H1 (cell line): ENCODE results near the gene RPL38. TPM values are rescaled to one million over a fixed set of nuclear protein-coding genes. Genes with fewer than 3 reads are reported as not detected.

Experiments used
- CREB1 ChIP-seq: IDR thresholded peaks from 2 replicates; pipeline ENCODE4 v1.6.1; 2012; ENCODE audit warnings: inconsistent platforms
- GTF2F1 ChIP-seq: IDR thresholded peaks from 2 replicates; pipeline ENCODE4 v1.6.1; 2012; ENCODE audit warnings: low read depth, low read length, improper control_type of control experiment, borderline replicate concordance
- NANOG ChIP-seq: IDR thresholded peaks from 2 replicates; pipeline ENCODE4 v1.6.1; 2011; ENCODE audit warnings: low read length, low read depth, mild to moderate bottlenecking, inconsistent platforms; ENCODE audit not compliant: insufficient read depth, poor library complexity, severe bottlenecking
- RNF2 ChIP-seq: fragments of 200-900, 300-1000 bp; sonication (generic); IDR thresholded peaks from 2 replicates; pipeline ENCODE4 v1.7.1; 2016; ENCODE audit warnings: borderline replicate concordance, low read depth, mild to moderate bottlenecking, antibody characterized with exemption, low read length; ENCODE audit not compliant: poor library complexity, severe bottlenecking; ENCODE audit errors: missing control alignments
- SIN3A ChIP-seq, 2 experiments: IDR thresholded peaks in 1 of 2; conservative IDR thresholded peaks in 1 of 2; 2 replicates each; pipeline ENCODE4 v1.6.1; 2011 to 2012; ENCODE audit warnings: low read length in 2 of 2, improper control_type of control experiment in 1 of 2, low read depth in 1 of 2, mild to moderate bottlenecking in 1 of 2
- TAF1 ChIP-seq: IDR thresholded peaks from 2 replicates; pipeline ENCODE4 v1.6.1; 2011; ENCODE audit warnings: mild to moderate bottlenecking, low read depth, low read length
- TBP ChIP-seq: IDR thresholded peaks from 2 replicates; pipeline ENCODE4 v1.6.1; 2011; ENCODE audit warnings: low read depth, low read length, improper control_type of control experiment
- TCF12 ChIP-seq: IDR thresholded peaks from 2 replicates; pipeline ENCODE4 v1.6.1; 2011; ENCODE audit warnings: low read depth, mild to moderate bottlenecking, low read length
- polyA plus RNA-seq, 7 experiments: library from polyadenylated mRNA; depleted of rRNA in 3 of 7; stranded (reverse) in 5 of 7; unstranded in 2 of 7; fragments of >200 nt in 5 of 7; fragments of 200-250 nt in 2 of 7; gene quantifications; 1 replicate in 5 of 7; 2 replicates in 1 of 7; 4 replicates in 1 of 7; pipeline versions ENCODE4 v1.2.1 to v1.2.3, GENCODE V29; 2011 to 2013; ENCODE audit warnings: missing spikeins in 2 of 7, mixed read lengths in 2 of 7
- total RNA-seq: library from RNA; stranded (reverse); fragmentation: NEBNext Ultra II Directional; extraction: Animal tissue kit (Norgen Biotek cat#: 25700); gene quantifications from 2 replicates; pipeline ENCODE4 v1.2.1, GENCODE V29; 2021
- TF ChIP-seq, protein P1 (sequence below): IDR thresholded peaks from 2 replicates; pipeline ENCODE4 v1.6.1; 2012; ENCODE audit warnings: low read length, inconsistent platforms

Gene RPL38
- total and polyA plus RNA-seq, 2 of the 8 experiments (the other 6 are each of a cell fraction or from before 2014, with no cell fraction given), result 412 to 1,195 TPM

DNA sequence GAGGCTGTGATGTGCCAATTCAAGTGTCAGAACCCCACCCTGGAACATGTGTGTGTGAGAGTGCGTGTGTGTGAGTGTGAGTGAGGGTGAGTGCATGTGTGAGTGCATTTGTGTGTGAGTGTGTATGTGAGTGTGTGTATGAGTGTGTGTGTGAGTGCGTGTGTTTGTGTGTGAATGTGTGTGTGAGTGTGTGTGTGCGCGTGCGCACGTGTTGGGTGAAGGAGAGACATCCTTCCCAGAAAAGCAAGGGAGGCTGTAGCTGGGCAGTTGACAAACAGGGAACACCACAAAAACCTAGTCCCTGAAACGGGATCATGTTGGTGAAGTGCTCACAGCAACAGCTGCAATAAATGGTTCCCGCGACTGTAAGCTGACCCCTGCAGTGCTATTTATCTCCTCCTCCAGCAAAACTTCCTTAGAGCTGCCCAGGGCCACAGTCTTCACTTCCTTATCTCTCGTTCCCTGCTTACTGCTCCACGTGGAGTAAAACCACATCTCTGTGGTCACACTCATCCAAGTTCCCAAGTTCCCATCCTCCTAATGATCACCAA is 40.1 kb upstream of the RPL38 start (continued):
- TF ChIP-seq, protein P1, sequence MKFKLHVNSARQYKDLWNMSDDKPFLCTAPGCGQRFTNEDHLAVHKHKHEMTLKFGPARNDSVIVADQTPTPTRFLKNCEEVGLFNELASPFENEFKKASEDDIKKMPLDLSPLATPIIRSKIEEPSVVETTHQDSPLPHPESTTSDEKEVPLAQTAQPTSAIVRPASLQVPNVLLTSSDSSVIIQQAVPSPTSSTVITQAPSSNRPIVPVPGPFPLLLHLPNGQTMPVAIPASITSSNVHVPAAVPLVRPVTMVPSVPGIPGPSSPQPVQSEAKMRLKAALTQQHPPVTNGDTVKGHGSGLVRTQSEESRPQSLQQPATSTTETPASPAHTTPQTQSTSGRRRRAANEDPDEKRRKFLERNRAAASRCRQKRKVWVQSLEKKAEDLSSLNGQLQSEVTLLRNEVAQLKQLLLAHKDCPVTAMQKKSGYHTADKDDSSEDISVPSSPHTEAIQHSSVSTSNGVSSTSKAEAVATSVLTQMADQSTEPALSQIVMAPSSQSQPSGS, result no peak
- no peak for TF ChIP-seq RNF2
- no peak for TF ChIP-seq NANOG
- no peak for TF ChIP-seq SIN3A (conservative IDR thresholded peaks at IDR 0.05 in 1 of 2, IDR thresholded peaks at IDR 0.05 in 1 of 2; ENCODE audit: low read depth in 1 of 2, low read length in 2 of 2)
- no peak for TF ChIP-seq CREB1
- TF ChIP-seq TBP, result no peak
- no peak for TF ChIP-seq TCF12
- no peak for TF ChIP-seq TAF1
- TF ChIP-seq GTF2F1, result no peak
